Right renal cortex interstitium (tissue), 3 donors: Measurements from ENCODE around the gene OR10A7. TPM values are rescaled to one million over a fixed set of nuclear protein-coding genes. Genes with fewer than 3 reads are reported as not detected.
"Not testable (repeated sequence)": the region's sequence is repeated elsewhere in the genome, so short reads cannot be mapped to it uniquely, and the experiment has no call there.

ENCODE experiments used
- DNase-seq, 3 donors: peaks; one replicate each; pipeline ENCODE4 v3.0.0-alpha.2; 2013; ENCODE audit warnings: low read depth in 3 of 3, low spot score in 2 of 3
- polyA plus RNA-seq, 3 donors: library from polyadenylated mRNA; unstranded; fragments of 120-200 nt; gene quantifications; one replicate each; pipeline ENCODE4 v1.2.1, GENCODE V29; 2013; ENCODE audit not compliant: insufficient read length in 3 of 3

Gene OR10A7
- not detected for polyA plus RNA-seq

GRCh38 chr12:55220725-55221124 is at the start of gene OR10A7:
TSS of gene OR10A7 (plus strand) at chr12:55221025. CDS start at chr12:55221025, 0 bp downstream.
- DNase-seq, result no peak

- DNase-seq, result no peak
Measured at GRCh38 chr12:55171445-55171844, 49.4 kb upstream of the OR10A7 start.

DNA sequence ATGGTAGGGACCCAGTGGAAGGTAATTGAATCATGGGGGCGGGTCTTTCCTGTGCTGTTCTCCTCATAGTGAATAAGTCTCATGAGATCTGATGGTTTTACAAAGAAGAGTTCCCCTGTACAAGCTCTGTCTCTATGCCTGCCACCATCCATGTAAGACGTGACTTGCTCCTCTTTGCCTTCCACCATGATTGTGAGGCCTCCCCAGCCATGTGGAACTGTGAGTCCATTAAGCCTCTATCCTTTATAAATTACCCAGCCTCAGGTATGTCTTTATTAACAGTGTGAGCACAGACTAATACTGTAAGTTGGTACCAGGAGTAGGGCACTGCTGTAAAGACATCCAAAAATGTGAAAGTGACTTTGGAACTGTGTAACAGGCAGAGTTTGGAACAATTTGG is 49.0 kb upstream of the OR10A7 start:
- not testable (repeated sequence) for DNase-seq

GRCh38 chr12:55172686-55173085 is 48.1 kb upstream of the OR10A7 start:
- DNase-seq, result no peak

DNA sequence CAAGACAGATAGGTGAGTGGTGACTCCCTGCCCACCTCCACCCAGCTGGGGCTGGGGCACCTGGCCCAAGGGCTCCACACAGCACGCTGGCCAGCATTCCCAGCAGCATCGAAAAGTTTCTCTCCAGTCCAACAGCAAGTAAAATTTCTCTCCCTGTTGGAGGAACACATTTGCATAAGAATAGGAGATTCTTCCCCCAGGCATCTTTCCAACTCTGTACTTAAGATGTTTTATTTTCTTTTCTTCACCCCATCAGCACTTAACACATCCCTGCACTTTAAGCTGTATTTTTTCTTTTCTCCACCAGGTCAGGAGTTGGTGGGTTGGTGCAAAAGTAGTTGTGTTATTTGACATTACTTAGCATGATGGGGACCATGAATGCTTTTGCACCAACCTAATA is 47.4 kb upstream of the OR10A7 start:
- no peak for DNase-seq

GRCh38 chr12:55188573-55188972 is 32.3 kb upstream of the OR10A7 start:
- DNase-seq, result no peak

DNA sequence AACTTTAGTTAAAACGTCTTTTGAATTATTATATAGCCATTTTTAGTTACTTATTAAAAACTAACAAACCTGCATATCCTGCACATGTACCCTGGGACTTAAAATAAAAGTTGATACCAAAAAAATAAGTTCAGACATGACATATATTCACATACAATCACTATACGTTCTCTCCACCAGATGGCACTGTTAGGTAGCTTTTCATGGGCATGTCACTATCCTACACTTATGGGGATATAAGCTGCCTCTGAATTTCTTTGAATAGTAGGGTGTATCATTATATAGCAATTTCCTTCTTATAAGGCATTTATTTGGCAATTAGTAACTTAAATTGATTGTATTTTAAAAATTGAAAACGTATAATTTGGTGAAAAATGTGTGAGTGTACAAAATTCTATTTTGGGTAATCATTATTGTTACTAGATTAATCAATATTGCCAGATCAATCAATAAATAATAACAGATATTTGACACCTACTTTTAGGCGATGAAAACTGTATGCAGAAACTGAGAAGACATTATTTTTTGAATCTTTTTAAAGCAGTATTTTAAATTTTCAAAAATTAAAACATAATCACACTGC is 31.8 kb upstream of the OR10A7 start:
- peak; percentile 65 to 68 (median 65) for DNase-seq

DNA sequence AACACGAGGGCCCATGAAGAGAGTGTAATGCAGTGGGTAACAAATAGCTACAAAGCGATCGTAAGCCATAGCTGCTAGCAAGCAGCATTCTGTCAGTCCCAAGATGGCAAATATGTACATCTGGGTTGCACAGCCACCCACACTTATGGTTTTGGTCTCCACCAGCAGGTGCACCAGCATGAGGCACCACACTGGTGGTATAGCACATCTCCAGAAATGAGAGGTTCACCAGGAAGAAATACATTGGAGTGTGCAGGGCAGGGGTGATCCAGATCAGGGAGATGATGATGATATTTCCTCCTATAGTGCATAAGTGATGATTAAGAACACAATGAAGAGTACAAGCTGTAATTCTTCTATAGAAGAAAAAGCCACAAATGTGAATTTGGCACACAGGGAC is 26.4 kb upstream of the OR10A7 start:
- DNase-seq, result no peak

GRCh38 chr12:55226523-55226922 is 5.7 kb downstream of the OR10A7 start:
- no peak for DNase-seq

- no peak for DNase-seq
Measured at GRCh38 chr12:55227643-55228042, 6.8 kb downstream of the OR10A7 start.

- no peak for DNase-seq
Measured at GRCh38 chr12:55244309-55244708, 23.5 kb downstream of the OR10A7 start, which contains the start of gene OR6C74. TSS of gene OR6C74 (plus strand) at chr12:55244609. CDS start at chr12:55247288, 2,679 bp downstream.

- DNase-seq, result no peak
Measured at GRCh38 chr12:55246159-55246558, 25.3 kb downstream of the OR10A7 start.

DNA sequence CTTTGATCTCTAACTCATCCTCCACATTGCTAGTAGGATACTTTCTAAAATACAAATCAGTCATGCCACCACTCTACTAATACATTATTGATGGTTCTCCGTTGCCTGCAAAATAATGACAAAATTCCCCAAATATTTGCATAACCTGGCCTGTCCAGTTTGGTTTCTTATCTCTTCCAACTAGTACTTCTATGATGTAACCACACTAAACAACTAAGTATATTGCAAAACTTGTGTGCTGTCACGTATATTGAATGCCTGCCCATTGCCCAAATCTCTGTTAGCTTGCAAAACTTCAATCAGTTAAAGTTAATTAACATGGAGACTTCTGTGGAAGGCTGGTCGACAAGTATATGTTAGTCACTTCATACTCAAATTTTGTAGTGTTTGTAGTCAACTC is 30.1 kb downstream of the OR10A7 start:
- DNase-seq, result no peak

DNA sequence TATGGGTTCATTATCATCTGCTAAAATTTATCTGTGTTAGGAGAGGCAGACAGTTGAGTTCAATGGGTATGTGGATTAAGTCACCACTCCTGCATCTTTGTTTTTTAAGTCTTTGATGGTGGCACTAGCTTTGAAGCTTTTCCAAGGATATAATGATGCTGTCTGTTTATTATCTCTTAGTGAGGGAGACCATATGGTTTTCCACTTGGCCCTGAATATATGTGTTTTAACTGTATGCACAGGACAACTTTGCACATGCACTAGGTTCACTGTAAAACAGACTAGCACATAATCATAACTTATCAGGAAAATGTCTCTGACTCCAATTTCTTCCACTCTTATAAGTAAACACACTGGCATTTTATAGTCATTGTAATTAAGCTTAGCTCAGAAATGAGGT is 32.5 kb downstream of the OR10A7 start:
- no peak for DNase-seq

DNA sequence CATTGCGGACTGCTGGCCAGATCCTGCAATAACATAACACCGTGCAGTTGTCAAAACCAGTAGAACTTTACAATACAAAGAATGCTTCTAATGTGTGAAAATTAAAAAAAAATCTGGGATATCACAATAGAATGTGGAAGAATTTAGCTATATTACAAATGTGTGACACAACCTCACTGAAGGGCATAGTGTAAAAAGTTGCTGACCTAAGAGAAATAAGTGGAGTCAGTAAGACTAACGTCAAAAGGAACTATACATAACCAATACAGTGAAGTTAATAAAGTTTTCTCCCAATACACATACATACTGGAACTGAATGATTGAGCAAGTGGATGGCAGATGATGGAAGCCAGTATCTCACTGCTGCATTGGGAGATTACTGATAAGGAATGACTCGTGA is 36.0 kb downstream of the OR10A7 start:
- DNase-seq, result no peak

DNA sequence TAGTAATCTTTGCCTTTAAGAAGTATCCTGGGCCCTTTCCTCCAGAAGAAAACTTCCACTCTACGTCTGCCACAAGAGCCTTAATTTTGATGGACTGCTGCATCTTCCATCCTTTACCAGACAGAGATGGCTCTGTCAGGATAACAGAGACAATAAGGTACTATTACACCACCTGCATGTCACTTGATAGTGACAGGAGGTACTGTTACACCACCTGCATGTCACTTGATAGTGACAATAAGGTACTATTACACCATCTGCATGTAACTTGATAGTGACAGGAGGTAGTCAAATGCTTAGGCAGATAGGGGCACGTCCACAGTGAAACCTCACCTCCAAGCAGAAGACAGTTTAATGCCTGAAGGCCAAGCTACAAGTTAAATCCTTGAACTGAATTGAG is 37.5 kb downstream of the OR10A7 start:
- no peak for DNase-seq

Other genes starting within 250 kb of the OR10A7 start
- 1 to 10 TPM in 1 of 3 donors, under 1 TPM in 2; 0.29 to 1.0 (median 0.29) TPM for gene TESPA1, start 236.3 kb upstream of the OR10A7 start, polyA plus RNA-seq
- gene NEUROD4, start 201.1 kb upstream of the OR10A7 start, polyA plus RNA-seq, result not detected
- gene OR9K2, start 94.6 kb upstream of the OR10A7 start, polyA plus RNA-seq, result not detected
- gene OR6C74, start 23.6 kb downstream of the OR10A7 start, polyA plus RNA-seq, result not detected
- not detected for gene OR6C6, start 75.5 kb downstream of the OR10A7 start, polyA plus RNA-seq
- gene OR6C1, start 93.3 kb downstream of the OR10A7 start, polyA plus RNA-seq, result not detected
- not detected for gene OR6C3, start 109.7 kb downstream of the OR10A7 start, polyA plus RNA-seq
- not detected for gene OR6C75, start 141.9 kb downstream of the OR10A7 start, polyA plus RNA-seq
- not detected for gene OR6C65, start 179.5 kb downstream of the OR10A7 start, polyA plus RNA-seq
- gene OR6C76, start 205.2 kb downstream of the OR10A7 start, polyA plus RNA-seq, result not detected
- not detected for gene OR6C2, start 223.1 kb downstream of the OR10A7 start, polyA plus RNA-seq
- gene OR6C70, start 249.1 kb downstream of the OR10A7 start, polyA plus RNA-seq, result not detected